Measurements from ENCODE around the gene WIPF3. TPM values are rescaled to one million over a fixed set of nuclear protein-coding genes. Genes with fewer than 3 reads are reported as not detected.
A peak's percentile ranks its signal among the peaks of the same experiment; 100 is the strongest.

The WIPF3 gene
- total and polyA plus RNA-seq, 12 donors, result 1.1 to 15.4 (median 6.9) TPM

DNA sequence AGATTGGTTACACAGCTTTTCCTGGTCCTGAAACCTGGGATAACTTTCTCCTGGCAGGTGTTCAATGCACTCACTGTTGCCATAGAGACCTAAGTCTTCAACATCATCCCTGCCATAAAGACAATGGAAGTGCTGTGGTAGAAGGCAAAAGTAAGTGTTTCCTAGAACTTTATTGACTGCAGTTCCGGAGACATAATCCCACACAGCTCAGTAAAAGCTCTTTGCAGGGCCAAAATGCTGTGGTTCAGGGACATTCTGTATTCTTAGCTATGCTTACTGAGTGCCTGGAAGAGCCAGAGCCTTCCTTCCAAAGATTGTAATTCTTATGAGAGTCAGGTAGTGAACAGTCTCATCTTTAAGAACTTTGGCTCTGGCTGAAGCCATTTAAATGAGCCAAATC, 5.3 kb downstream of the WIPF3 start:
- peaks cover 0 to 56% (median 0%) of the 10 kb centered on the region in 7 donors for H3K27me3 ChIP-seq
- ATAC-seq (peak in 2 of 8 donors; percentile 45 to 58), DNase-seq (no peak)
- peaks cover 0 to 35% (median 23%) of the 10 kb centered on the region in 9 donors for H3K4me1 ChIP-seq
- no peak overlapping the region for H3K27ac ChIP-seq
- TF ChIP-seq, protein P1, sequence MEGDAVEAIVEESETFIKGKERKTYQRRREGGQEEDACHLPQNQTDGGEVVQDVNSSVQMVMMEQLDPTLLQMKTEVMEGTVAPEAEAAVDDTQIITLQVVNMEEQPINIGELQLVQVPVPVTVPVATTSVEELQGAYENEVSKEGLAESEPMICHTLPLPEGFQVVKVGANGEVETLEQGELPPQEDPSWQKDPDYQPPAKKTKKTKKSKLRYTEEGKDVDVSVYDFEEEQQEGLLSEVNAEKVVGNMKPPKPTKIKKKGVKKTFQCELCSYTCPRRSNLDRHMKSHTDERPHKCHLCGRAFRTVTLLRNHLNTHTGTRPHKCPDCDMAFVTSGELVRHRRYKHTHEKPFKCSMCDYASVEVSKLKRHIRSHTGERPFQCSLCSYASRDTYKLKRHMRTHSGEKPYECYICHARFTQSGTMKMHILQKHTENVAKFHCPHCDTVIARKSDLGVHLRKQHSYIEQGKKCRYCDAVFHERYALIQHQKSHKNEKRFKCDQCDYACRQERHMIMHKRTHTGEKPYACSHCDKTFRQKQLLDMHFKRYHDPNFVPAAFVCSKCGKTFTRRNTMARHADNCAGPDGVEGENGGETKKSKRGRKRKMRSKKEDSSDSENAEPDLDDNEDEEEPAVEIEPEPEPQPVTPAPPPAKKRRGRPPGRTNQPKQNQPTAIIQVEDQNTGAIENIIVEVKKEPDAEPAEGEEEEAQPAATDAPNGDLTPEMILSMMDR (IDR thresholded peaks at IDR 0.05), result no peak
- H3K4me3 ChIP-seq, result no peak overlapping the region
- whole genome bisulfite sequencing, 2 donors, result 64 to 79% methylated on average over 1 of the region's 1 CpG
- intact Hi-C loops (cut with DNase I), result no loop called here
- H3K9me3 ChIP-seq, result no peaks in the 10 kb centered on the region
- no peaks in the 10 kb centered on the region for H3K36me3 ChIP-seq

- Histone ChIP-seq H3K9me3 (no peaks in the 10 kb centered on the region), H3K4me1 (peaks cover 0 to 29% (median 19%) of the 10 kb centered on the region in 9 donors), H3K36me3 (no peaks in the 10 kb centered on the region), H3K27ac (no peak overlapping the region), H3K4me3 (no peak overlapping the region), H3K27me3 (peaks cover 0 to 48% (median 0%) of the 10 kb centered on the region in 7 donors)
- TF ChIP-seq, protein P1 (IDR thresholded peaks at IDR 0.05), result no peak
- 42 to 63% methylated on average over 2 of the region's 2 CpGs for WGBS, 2 donors
- peak in 3 of 8 donors; percentile 11 to 31 (median 24) for ATAC-seq
- intact Hi-C loops (cut with DNase I), result no loop called here
- DNase-seq, result no peak
These were observed 6.0 kb downstream of the WIPF3 start for GRCh38 chr7:29812185-29812876.

DNA sequence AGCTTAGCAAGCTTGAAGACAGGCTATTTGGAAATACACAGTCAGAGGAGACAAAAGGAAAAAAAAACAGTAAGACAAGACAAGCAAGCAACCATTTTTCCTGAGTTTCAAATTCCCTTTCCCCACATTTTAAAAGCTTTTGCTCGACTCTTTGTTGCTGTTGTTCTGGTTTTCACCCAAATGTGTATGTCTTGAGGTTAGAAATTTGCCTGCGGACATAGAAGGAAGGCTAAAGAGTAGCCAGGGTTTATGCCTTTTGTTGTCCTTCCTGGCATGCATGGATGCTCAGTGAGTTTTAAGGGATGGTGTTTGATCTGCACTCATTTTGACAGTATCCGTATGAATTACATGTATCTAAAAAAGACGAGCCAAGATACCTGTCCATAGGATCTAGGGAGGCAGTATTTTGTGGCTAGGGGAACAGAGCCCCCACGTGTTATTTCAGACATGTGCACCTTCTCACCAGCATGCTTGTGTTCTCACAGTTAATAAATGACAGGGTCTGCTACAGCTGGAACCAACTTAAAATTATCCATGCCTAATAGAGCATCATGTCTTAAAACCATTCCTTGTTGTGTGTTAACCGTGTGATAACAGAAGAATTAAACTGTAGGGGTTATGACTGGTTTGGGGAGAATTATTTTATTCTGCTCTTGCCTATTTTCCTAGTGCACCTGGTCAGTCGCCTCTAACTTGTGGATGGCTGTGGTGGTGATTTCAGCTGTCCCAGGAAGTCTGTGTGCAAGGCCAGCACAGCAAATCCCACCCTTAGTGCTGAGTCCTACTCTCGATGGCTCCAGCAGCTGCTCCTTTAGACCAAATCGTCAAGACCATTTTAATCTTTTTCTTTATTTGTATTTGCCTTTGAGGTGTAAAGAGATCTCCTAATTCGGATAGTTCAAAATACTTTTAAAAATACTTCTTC, 9.1 kb downstream of the WIPF3 start:
- no peak for DNase-seq
- no peaks in the 10 kb centered on the region for H3K36me3 ChIP-seq
- H3K4me3 ChIP-seq, result no peak overlapping the region
- ATAC-seq, result no peak
- peaks cover 0 to 23% (median 14%) of the 10 kb centered on the region in 9 donors for H3K4me1 ChIP-seq
- intact Hi-C loops (cut with DNase I), result no loop called here
- peaks cover 0 to 17% (median 0%) of the 10 kb centered on the region in 7 donors for H3K27me3 ChIP-seq
- WGBS, 2 donors, result 86 to 87% methylated on average over 10 of the region's 10 CpGs
- TF ChIP-seq, protein P1 (IDR thresholded peaks at IDR 0.05), result no peak
- no peak overlapping the region for H3K27ac ChIP-seq
- H3K9me3 ChIP-seq, result no peaks in the 10 kb centered on the region

DNA sequence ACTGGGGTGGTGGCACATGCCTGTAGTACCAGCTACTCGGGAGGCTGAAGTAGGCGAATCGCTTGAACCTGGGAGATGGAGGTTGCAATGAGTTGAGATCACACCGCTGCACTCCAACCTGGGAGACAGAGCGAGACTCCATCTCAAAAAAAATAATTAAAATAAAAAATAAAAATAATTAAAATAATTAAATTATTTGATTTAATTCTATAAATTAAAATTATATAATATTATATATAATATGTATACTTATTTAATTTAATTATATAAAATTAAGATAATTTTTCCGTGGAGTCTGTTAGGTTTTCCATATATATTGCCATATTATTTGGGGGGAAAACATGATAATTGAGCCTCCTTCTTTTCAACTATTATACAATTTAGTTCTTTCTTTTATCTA, 12.0 kb downstream of the WIPF3 start:
- Histone ChIP-seq H3K27ac (no peak overlapping the region), H3K4me3 (no peak overlapping the region), H3K36me3 (no peaks in the 10 kb centered on the region), H3K27me3 (no peaks in the 10 kb centered on the region), H3K4me1 (peaks cover 0 to under 1% (median 0%) of the 10 kb centered on the region in 9 donors), H3K9me3 (no peaks in the 10 kb centered on the region)
- intact Hi-C loops (cut with DNase I), result no loop called here
- DNase-seq (no peak), ATAC-seq (no peak)
- WGBS, 2 donors, result 96 to 98% methylated on average over 6 of the region's 6 CpGs
- TF ChIP-seq, protein P1 (IDR thresholded peaks at IDR 0.05), result no peak

All from heart right ventricle (tissue), 16 donors.